Umbilical cord (tissue), 2 donors: ENCODE measurements around the gene TSR3. TPM values are rescaled to one million over a fixed set of nuclear protein-coding genes. Genes with fewer than 3 reads are reported as not detected.

Experiments used
- DNase-seq: peaks from one replicate; pipeline ENCODE4 v3.0.0-alpha.2; 2015; ENCODE audit warnings: low spot score
- total RNA-seq: library from RNA; depleted of rRNA; stranded (reverse); fragments of >200 nt; gene quantifications from one replicate; pipeline ENCODE4 v1.2.3, GENCODE V29; 2014; ENCODE audit warnings: low replicate concordance; ENCODE audit not compliant: insufficient read depth

Gene TSR3
- total RNA-seq, 1 donor from 2014 or later = 55.6 TPM

GRCh38 chr16:1354815-1355540, 3.3 kb upstream of the TSR3 start:
- no peak for DNase-seq

DNA sequence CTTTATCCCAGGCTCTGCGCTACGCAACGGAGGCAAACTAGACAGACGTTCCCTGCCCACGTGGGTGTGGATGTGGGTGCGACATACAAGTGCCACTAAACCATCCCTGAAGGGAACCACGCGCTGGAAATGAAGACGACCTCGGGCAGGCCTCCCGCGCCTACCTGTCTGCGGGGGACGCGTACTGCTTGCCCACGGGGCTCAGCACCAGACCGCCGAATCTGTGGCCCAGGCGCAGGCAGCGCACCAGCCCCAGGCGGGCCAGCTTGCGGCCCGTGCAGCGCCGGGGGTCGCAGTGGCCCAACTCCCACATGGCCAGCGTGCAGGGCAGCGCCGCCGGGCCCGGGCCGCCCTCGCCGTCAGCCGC, 480 bp downstream of the TSR3 start:
- no peak for DNase-seq

DNA sequence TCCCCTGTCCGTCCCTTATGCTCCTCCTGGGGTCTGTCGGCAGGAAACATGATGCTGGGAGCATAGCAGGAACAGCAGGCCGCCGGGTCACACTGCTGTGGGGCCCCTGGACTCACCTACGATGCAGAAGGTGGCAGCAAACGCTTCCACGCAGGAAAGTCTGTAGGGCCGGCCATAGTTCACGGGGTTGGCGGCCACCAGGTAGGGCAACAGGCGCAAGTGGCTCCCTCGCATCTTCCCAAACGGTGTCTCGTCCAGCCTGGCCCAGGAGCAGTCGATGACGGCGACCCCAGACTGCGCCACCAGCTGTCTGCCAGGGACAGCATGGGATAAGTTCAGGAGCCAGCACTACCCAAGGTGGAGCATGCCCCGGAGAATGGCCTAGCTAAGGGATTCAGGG, 987 bp downstream of the TSR3 start:
- no peak for DNase-seq

DNA sequence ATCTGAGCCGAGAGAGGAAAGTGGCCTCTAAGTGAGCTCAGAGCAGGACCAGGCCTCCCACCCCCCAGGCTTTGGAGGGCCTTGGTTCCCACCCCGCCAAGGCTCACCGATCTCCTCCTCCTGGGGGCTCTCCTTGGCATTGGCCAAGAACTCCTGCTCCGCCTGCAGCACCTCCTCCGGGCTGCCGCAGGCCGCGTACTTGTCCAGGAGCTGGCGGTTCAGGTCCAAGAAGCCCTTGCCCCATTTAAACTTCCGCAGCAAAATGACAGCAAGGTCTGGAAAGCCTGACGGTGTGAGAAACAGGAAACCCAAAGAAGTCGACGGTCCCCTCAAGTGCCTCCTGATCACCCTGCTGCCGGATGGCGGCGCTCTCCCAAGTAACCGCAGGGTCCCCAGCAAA, 1.7 kb downstream of the TSR3 start:
- DNase-seq = no peak

DNA sequence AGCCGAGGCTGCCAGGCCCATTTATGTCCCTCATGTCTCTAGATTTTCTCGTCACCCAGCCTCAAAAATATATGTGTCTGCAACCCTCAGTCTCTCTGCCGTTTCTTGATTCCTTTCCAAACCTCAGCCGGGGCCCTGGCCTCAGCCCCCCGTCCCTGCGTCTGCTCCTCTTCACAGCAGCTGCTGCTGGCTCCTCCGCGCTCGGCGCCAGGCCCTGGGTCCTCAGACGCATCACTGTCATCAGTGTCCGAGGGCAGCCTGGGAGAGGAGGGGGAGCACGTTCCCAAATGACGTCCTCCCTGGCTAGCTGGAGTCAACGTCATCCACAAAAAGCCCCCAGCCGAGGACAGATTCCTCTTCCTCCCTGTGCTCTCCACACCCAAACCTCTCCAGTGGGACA, 2.3 kb downstream of the TSR3 start:
- DNase-seq = no peak

DNA sequence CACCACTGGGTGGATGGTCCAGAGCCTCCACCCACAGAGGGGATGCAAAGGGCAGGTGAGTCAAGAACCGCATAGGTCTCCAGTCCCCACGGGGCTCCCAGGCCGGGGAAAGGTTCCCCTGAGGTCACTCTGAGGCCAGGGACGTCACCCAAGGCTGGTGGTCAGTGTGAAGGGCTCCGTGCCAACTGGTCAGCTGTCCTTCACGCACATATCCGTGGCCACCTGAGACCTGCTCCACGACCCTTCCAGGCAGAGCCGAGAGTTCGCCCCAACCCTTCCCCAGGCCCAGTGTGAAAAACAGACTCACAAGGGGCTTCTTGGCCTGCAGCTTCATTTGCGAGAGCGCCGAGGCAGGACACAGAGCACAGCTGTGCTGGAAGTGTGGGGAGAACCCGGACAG, 2.8 kb downstream of the TSR3 start:
- DNase-seq = no peak

DNA sequence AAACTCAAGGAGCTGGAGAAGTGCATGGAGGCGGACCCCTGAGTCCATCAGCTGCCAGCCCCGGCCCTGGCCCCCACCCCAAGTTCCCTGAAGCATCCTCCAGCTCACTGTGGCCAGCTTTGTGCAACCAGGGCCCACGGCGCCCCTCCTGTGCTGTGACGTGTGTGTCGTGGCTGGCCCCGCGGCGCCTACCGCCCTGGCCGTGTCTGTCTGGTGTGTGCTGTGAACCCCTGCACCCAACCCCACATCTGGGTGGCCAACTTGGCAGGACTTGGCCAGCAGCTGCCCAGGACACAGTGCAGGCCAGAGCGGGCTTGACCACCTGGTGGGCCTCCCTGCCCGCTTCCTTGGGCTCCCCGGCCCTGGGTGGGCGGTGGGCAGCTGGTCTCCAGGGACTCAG, 3.2 kb downstream of the TSR3 start:
- no peak for DNase-seq

DNA sequence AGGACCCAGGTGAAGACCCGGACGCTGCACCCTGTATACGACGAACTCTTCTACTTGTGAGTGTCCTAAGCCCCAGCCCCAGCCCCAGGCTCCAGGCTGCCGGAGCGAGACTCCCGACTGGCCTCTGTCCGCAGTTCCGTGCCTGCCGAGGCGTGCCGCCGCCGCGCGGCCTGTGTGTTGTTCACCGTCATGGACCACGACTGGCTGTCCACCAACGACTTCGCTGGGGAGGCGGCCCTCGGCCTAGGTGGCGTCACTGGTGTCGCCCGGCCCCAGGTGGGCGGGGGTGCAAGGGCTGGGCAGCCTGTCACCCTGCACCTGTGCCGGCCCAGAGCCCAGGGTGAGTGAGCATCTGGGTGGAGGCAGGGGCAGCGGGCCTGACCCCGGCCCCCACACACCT, 3.7 kb downstream of the TSR3 start:
- DNase-seq = no peak

DNA sequence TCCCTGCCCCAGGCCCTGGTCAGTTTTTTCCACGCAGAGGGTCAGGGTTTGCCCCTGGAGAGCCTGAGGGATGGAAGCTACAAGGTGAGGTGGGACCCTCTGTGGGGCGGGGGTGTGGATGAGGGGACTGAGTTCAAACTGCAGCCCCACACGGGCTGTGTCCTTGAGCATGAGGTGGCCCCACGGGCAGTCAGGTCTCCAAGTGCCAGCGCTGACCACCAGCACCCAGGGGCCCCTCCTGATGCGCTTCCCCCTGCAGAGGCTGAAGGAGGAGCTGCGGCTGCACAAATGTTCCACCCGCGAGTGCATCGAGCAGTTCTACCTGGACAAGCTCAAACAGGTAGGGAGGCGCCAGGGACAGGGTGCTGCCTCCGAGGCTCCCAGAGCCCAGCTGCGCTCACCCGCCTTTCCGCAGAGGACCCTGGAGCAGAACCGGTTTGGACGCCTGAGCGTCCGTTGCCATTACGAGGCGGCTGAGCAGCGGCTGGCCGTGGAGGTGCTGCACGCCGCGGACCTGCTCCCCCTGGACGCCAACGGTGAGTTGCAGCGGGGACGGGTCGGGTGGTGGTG, 4.3 kb downstream of the TSR3 start:
- DNase-seq = peak; percentile 57

DNA sequence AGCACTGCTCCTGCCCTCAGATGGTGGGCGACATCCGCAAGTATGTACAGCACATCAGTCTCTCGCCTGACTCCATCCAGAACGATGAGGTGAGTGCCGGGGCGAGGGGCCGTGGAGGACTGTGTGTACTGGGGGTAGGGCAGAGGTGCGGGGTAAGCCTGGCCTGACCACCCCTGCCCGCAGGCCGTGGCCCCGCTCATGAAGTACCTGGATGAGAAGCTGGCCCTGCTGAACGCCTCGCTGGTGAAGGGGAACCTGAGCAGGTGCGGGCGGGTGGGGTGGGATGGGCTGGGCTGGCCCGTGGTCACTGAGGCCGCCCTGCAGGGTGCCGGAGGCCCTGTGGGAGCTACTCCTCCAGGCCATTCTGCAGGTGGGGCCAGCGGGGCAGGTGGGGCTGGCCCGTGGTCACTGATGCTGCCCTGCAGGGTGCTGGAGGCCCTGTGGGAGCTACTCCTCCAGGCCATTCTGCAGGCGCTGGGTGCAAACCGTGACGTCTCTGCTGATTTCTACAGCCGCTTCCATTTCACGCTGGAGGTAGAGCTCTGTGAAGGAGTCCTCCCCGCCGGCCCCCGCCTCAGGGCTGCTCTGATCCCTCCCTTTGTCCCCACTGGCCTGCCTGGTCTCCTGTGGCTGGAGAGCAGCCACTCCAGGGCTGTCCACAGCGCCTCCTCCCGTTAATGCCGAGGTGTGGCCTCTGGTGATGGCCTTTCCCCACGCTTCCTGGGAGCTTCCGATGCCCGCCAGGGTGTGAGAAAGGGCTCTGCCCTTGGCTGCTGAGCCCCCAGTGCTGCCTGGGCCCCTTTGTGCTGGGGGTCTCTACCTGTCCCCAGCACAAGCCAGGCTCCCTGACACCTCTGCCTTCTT, 5.0 kb downstream of the TSR3 start:
- DNase-seq = no peak

- DNase-seq = no peak
Measured at GRCh38 chr16:1345651-1346421, 5.8 kb downstream of the TSR3 start.

DNA sequence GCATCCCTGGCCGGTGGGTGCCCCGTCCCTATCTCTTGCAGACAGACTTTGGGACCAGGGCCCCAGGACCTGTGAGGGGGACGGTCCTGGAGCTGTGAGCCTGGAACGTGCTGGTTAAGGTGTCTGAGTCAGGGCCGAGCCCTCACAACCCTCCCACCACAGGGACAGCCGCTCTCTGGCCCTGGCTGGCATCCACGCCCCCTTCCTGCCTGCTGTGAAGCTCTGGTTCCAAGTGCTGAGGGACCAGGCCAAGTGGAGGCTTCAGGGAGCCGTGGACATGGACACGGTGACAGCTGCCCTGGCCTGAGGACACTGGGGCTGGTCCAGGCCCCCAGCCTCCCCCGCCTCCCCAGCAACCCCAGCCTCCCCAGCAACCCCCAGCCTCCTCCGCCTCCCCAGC, 6.6 kb downstream of the TSR3 start:
- no peak for DNase-seq

DNA sequence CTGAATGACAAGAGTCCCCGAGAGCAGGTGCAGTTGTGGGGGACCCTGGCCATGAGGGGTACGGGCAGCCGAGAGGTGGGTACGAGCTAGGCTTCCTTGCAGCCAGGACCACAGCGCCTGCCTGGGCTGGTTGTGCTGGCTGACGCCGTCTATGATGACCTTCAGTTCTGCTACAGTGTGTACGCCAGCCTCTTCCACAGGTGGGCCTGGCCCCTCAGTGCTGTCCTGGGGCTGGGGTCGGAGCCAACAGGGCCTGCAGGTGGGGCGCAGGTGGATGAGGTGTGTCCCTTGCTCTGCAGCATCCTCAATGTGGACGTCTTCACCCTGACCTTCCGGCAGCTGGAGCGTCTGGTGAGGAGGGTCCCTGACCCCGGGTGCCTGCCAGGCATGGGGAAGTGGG, 7.2 kb downstream of the TSR3 start:
- no peak for DNase-seq

GRCh38 chr16:1343428-1344242, 8.0 kb downstream of the TSR3 start:
- DNase-seq = no peak

- DNase-seq = peak; percentile 83
Measured at GRCh38 chr16:1342526-1343427, 8.9 kb downstream of the TSR3 start.

- no peak for DNase-seq
Measured at GRCh38 chr16:1341495-1342420, 9.9 kb downstream of the TSR3 start.

- DNase-seq = no peak
Measured at GRCh38 chr16:1340730-1341494, 10.8 kb downstream of the TSR3 start.
